Breast epithelium (tissue), 4 donors: ENCODE measurements around the gene TP53BP2. TPM values are rescaled to one million over a fixed set of nuclear protein-coding genes. Genes with fewer than 3 reads are reported as not detected.
"Not testable (repeated sequence)": the region's sequence is repeated elsewhere in the genome, so short reads cannot be mapped to it uniquely, and the experiment has no call there.

Source experiments
- DNase-seq, 2 donors: peaks; one replicate each; pipeline ENCODE4 v3.0.0-alpha.2; 2019; ENCODE audit warnings: low spot score in 2 of 2
- H3K27ac ChIP-seq, 2 donors: fragments of 200-600 bp; sonication (generic) in 1 of 2; one replicate each; pipeline ENCODE4 v1.5.1; 2016 to 2019; ENCODE audit warnings: mild to moderate bottlenecking in 1 of 2
- H3K27me3 ChIP-seq, 2 donors: fragments of 200-600 bp; sonication (generic) in 1 of 2; one replicate each; pipeline versions ENCODE4 v1.5.1 to v1.6.0; 2017 to 2019; ENCODE audit warnings: control low read depth in 1 of 2, mild to moderate bottlenecking in 1 of 2
- H3K36me3 ChIP-seq: fragments of 200-600 bp; one replicate; pipeline ENCODE4 v1.5.1; 2019
- H3K4me1 ChIP-seq, 2 donors: fragments of 200-600 bp; sonication (generic); one replicate each; pipeline ENCODE4 v1.5.1; 2016 to 2019; ENCODE audit warnings: control low read depth in 1 of 2
- H3K4me3 ChIP-seq, 3 donors: fragments of 200-600 bp; sonication (generic); 1 replicate in 2 of 3; 2 replicates in 1 of 3; pipeline ENCODE4 v1.5.1; 2016 to 2019; ENCODE audit warnings: mild to moderate bottlenecking in 3 of 3, moderate library complexity in 2 of 3
- H3K9me3 ChIP-seq, 2 donors: fragments of 200-600 bp; sonication (generic) in 1 of 2; one replicate each; pipeline ENCODE4 v1.5.1; 2016 to 2019; ENCODE audit warnings: control low read depth in 1 of 2
- CTCF ChIP-seq, 3 donors: fragments of 450-650 bp; IDR thresholded peaks; one replicate each; pipeline ENCODE4 v1.5.1; 2016 to 2017; ENCODE audit warnings: antibody characterized with exemption in 3 of 3, mild to moderate bottlenecking in 3 of 3, moderate library complexity in 3 of 3
- POLR2A ChIP-seq: fragments of 450-650 bp; IDR thresholded peaks from one replicate; pipeline ENCODE4 v1.6.1; 2016; ENCODE audit warnings: antibody characterized with exemption, mild to moderate bottlenecking, moderate library complexity
- POLR2AphosphoS5 ChIP-seq, 3 donors: sonication (generic); formaldehyde crosslinking; IDR thresholded peaks; one replicate each; pipeline ENCODE4 v1.6.1; 2017; ENCODE audit warnings: antibody characterized with exemption in 3 of 3
- intact Hi-C: fragments of 100-400 bp; cut with DNase I; formaldehyde crosslinking; loops from one replicate; pipeline ENCODE4 v1.15.1; 2023; ENCODE audit warnings: low total_unique reads
- total RNA-seq, 3 donors: library from RNA; depleted of rRNA; stranded (reverse); fragments of >200 nt; gene quantifications; one replicate each; pipeline ENCODE4 v1.1.0, GENCODE V29; 2016

Gene TP53BP2
- total RNA-seq, 3 donors from 2014 or later: 31.4 to 46.8 (median 38.0) TPM

- Histone ChIP-seq H3K36me3 (no peaks in the 10 kb centered on the region), H3K27me3 (no peaks in the 10 kb centered on the region), H3K4me1 (no peaks in the 10 kb centered on the region), H3K4me3 (no peak overlapping the region), H3K9me3 (no peaks in the 10 kb centered on the region), H3K27ac (no peak overlapping the region)
- DNase-seq: no peak
- TF ChIP-seq POLR2AphosphoS5 (IDR thresholded peaks at IDR 0.05): no peak
- intact Hi-C loops: no loop called here
These were observed 30.5 kb downstream of the TP53BP2 start for GRCh38 chr1:223815020-223815853.

GRCh38 chr1:223813645-223814044 is 32.1 kb downstream of the TP53BP2 start:
- TF ChIP-seq POLR2A (no peak), POLR2AphosphoS5 (IDR thresholded peaks at IDR 0.05) (no peak), CTCF (IDR thresholded peaks at IDR 0.05) (no peak)
- Histone ChIP-seq H3K4me3 (no peak overlapping the region), H3K27ac (no peak overlapping the region), H3K27me3 (no peaks in the 10 kb centered on the region), H3K36me3 (no peaks in the 10 kb centered on the region), H3K4me1 (no peaks in the 10 kb centered on the region), H3K9me3 (no peaks in the 10 kb centered on the region)
- no peak for DNase-seq
- intact Hi-C loops: loop anchor here (5.0 kb wide), 1 partner anchor 511 kb away; no protein-coding TSS in a partner anchor

- Histone ChIP-seq H3K27ac (no peak overlapping the region), H3K36me3 (no peaks in the 10 kb centered on the region), H3K4me1 (no peaks in the 10 kb centered on the region), H3K9me3 (no peaks in the 10 kb centered on the region), H3K27me3 (no peaks in the 10 kb centered on the region), H3K4me3 (no peak overlapping the region)
- no peak for TF ChIP-seq POLR2A
- TF ChIP-seq POLR2AphosphoS5 (IDR thresholded peaks at IDR 0.05): no peak
- peak in 2 of 3 donors; percentile 32 to 42 for TF ChIP-seq CTCF (IDR thresholded peaks at IDR 0.05)
- DNase-seq: no peak
- intact Hi-C loops: loop anchor here (5.0 kb wide), 1 partner anchor 509 kb away; no protein-coding TSS in a partner anchor
These were observed 34.1 kb downstream of the TP53BP2 start for GRCh38 chr1:223811634-223812101.

- no peaks in the 10 kb centered on the region for H3K4me1 ChIP-seq
- intact Hi-C loops: loop anchor here (5.0 kb wide), 1 partner anchor 508 kb away; no protein-coding TSS in a partner anchor
- H3K27ac ChIP-seq: no peak overlapping the region
- no peak for TF ChIP-seq POLR2AphosphoS5 (IDR thresholded peaks at IDR 0.05)
- no peak for TF ChIP-seq CTCF (IDR thresholded peaks at IDR 0.05)
- no peak for TF ChIP-seq POLR2A
- DNase-seq: no peak
- no peak overlapping the region for H3K4me3 ChIP-seq
- H3K9me3 ChIP-seq: no peaks in the 10 kb centered on the region
- H3K36me3 ChIP-seq: no peaks in the 10 kb centered on the region
- no peaks in the 10 kb centered on the region for H3K27me3 ChIP-seq
These were observed 35.2 kb downstream of the TP53BP2 start for GRCh38 chr1:223810586-223810985.

- not testable (repeated sequence) for H3K9me3 ChIP-seq, H3K4me1 ChIP-seq, H3K36me3 ChIP-seq, H3K27ac ChIP-seq, DNase-seq, H3K27me3 ChIP-seq, H3K4me3 ChIP-seq
- intact Hi-C loops: loop anchor here (5.0 kb wide), 1 partner anchor 508 kb away; no protein-coding TSS in a partner anchor
These were observed 35.8 kb downstream of the TP53BP2 start for GRCh38 chr1:223809905-223810304.

GRCh38 chr1:223803211-223803610 is 42.5 kb downstream of the TP53BP2 start:
- Histone ChIP-seq H3K27me3 (no peaks in the 10 kb centered on the region), H3K9me3 (no peaks in the 10 kb centered on the region), H3K36me3 (no peaks in the 10 kb centered on the region), H3K27ac (no peak overlapping the region), H3K4me1 (no peaks in the 10 kb centered on the region), H3K4me3 (no peak overlapping the region)
- intact Hi-C loops: no loop called here
- TF ChIP-seq CTCF (IDR thresholded peaks at IDR 0.05): no peak
- no peak for TF ChIP-seq POLR2A
- no peak for TF ChIP-seq POLR2AphosphoS5 (IDR thresholded peaks at IDR 0.05)
- no peak for DNase-seq
